Measurements from ENCODE around the gene NT5M.

The NT5M gene

DNA sequence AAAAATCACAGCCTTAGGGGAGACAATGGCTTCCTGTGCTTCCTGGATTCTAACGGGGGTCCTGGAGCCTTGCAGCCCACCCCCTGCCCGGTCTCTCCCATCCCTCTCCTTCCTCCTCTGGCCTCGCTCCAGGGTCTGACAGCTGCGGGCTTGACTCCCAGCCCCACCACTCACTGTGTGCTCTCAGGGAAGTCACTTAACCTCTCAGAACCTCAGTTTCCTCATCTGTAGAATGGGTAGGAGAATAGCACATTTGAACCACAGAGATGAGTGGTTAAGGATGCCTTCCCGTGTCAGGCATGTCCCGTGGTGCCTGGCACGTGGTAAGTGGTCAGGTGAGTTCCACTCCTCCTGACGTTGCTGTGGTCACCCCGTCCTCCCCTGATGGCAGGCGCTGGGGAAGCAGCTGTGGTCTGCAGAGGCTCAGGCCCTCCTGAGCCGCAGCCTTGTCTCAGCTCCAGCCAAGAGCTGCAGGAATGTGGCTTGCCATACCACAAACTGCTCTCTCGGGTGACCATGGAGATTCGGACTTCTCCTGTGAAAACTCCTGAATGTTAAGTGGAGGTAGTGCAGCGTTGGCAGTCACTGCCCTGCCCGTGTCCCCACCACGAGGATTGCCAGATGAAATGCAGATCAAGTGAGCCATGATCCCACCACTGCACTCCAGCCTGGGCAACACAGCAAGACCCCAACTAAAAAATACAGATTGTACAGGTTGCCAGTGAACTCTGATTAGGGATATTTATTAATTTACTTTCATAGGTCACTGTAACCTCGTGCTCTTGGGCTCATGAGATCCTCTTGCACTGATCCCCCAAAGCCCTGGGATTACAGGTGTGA lies 85.7 kb downstream of the NT5M start:
- H3K4me3 ChIP-seq (ENCODE audit: low read length, poor library complexity, severe bottlenecking), result no peak overlapping the region
- H3F3A ChIP-seq (ENCODE audit: low read depth), result no peaks in the 10 kb centered on the region
- H3K79me2 ChIP-seq (ENCODE audit: insufficient read depth, low read length), result peaks cover 7% of the 10 kb centered on the region; the same call in 1 of the 2 replicates
- H3K4me1 ChIP-seq (ENCODE audit: insufficient read depth, low read length, poor library complexity, severe bottlenecking), result peaks cover 22% of the 10 kb centered on the region
- no peak overlapping the region for H3K4me2 ChIP-seq (ENCODE audit: low read depth, low read length, poor library complexity, severe bottlenecking)
- H3K9me2 ChIP-seq (replicated peaks; ENCODE audit: low read depth, low read length), result no peaks in the 10 kb centered on the region
- H3K36me3 ChIP-seq (ENCODE audit: insufficient read depth, low read length), result no peaks in the 10 kb centered on the region
- no peak for TF ChIP-seq EZH2phosphoT487 (IDR thresholded peaks at IDR 0.05; ENCODE audit: borderline replicate concordance)
- TF ChIP-seq, protein P1, sequence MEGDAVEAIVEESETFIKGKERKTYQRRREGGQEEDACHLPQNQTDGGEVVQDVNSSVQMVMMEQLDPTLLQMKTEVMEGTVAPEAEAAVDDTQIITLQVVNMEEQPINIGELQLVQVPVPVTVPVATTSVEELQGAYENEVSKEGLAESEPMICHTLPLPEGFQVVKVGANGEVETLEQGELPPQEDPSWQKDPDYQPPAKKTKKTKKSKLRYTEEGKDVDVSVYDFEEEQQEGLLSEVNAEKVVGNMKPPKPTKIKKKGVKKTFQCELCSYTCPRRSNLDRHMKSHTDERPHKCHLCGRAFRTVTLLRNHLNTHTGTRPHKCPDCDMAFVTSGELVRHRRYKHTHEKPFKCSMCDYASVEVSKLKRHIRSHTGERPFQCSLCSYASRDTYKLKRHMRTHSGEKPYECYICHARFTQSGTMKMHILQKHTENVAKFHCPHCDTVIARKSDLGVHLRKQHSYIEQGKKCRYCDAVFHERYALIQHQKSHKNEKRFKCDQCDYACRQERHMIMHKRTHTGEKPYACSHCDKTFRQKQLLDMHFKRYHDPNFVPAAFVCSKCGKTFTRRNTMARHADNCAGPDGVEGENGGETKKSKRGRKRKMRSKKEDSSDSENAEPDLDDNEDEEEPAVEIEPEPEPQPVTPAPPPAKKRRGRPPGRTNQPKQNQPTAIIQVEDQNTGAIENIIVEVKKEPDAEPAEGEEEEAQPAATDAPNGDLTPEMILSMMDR (conservative IDR thresholded peaks at IDR 0.05; ENCODE audit: low read length), result no peak
- no peak overlapping the region for H3K9ac ChIP-seq (ENCODE audit: low read depth, low read length, poor library complexity, severe bottlenecking)
- no peaks in the 10 kb centered on the region for H3K9me3 ChIP-seq (ENCODE audit: insufficient read depth, low read depth, low read length)
- no peaks in the 10 kb centered on the region for H3K27me3 ChIP-seq (ENCODE audit: insufficient read depth, low read length, poor library complexity, severe bottlenecking)
- no peaks in the 10 kb centered on the region for H4K20me1 ChIP-seq (ENCODE audit: insufficient read depth, low read length, poor library complexity, severe bottlenecking)
- H2AFZ ChIP-seq (ENCODE audit: low read length), result no peak overlapping the region

DNA sequence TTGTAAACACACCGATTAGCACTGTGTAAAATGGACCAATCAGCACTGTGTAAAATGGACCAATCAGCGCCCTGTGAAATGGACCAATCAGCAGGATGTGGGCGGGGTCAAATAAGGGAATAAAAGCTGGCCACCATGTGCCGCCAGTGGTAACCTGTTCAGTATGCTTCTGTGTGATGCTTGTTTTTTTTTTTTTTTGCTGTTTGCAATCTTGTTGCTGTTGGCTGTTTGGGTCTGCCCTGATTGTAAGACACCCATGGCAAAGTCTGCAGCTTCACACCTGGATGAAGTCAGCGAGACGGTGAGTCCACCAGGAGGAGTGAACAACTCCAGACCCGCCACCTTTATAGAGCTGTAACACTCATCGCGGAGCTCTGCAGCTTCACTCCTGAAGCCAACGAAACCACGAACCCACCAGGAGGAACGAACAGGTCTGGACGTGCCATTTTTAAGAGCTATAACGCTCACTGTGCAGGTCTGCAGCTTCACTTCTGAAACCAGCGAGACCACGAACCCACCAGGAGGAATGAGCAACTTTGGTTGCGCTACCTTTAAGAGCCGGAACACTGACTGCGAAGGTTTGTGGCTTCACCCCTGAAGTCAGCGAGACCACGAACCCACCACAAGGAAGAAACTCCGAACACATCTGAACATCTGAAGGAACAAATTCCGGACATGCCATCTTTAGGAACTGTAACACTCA lies 88.6 kb downstream of the NT5M start:
- H3K79me2 ChIP-seq (ENCODE audit: insufficient read depth, low read length), result peaks cover 7% of the 10 kb centered on the region; the same call in 1 of the 2 replicates
- no peak overlapping the region; the same call in 1 of the 2 replicates for H2AFZ ChIP-seq (ENCODE audit: low read length)
- no peaks in the 10 kb centered on the region for H3K36me3 ChIP-seq (ENCODE audit: insufficient read depth, low read length)
- peak overlapping the region; percentile 70 for H3K4me3 ChIP-seq (ENCODE audit: low read length, poor library complexity, severe bottlenecking)
- H3F3A ChIP-seq (ENCODE audit: low read depth), result no peaks in the 10 kb centered on the region
- H3K4me2 ChIP-seq (ENCODE audit: low read depth, low read length, poor library complexity, severe bottlenecking), result peak overlapping the region; percentile 78
- H3K4me1 ChIP-seq (ENCODE audit: insufficient read depth, low read length, poor library complexity, severe bottlenecking), result peaks cover 31% of the 10 kb centered on the region
- no peaks in the 10 kb centered on the region for H3K9me3 ChIP-seq (ENCODE audit: insufficient read depth, low read depth, low read length)
- H3K9ac ChIP-seq (ENCODE audit: low read depth, low read length, poor library complexity, severe bottlenecking), result peak overlapping the region; percentile 69
- H3K9me2 ChIP-seq (replicated peaks; ENCODE audit: low read depth, low read length), result no peaks in the 10 kb centered on the region
- no peaks in the 10 kb centered on the region for H4K20me1 ChIP-seq (ENCODE audit: insufficient read depth, low read length, poor library complexity, severe bottlenecking)
- H3K27me3 ChIP-seq (ENCODE audit: insufficient read depth, low read length, poor library complexity, severe bottlenecking), result no peaks in the 10 kb centered on the region
- no peak for TF ChIP-seq EZH2phosphoT487 (IDR thresholded peaks at IDR 0.05; ENCODE audit: borderline replicate concordance)
- TF ChIP-seq, protein P1 (conservative IDR thresholded peaks at IDR 0.05; ENCODE audit: low read length), result no peak

DNA sequence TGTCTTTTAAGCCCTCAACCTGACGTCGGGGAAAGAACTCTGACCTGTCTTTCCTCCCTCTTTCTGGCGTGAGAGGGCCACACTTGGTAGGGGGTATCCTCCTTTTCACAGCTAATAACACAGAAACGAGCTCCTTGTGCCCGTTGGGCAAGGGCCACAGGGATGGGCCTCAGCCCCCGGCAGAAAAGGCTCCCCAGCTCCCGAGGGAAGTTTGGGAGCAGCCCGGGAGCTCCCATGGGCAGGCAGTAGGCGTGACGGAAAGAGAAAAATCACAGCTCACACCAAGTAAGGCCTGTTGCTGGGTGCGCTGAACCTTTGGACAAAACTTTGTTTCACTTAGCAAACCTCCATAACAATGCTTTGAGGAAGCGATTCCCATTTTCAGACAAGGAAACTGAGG lies 90.8 kb downstream of the NT5M start:
- peaks cover 49% of the 10 kb centered on the region for H3K4me1 ChIP-seq (ENCODE audit: insufficient read depth, low read length, poor library complexity, severe bottlenecking)
- H3K9me2 ChIP-seq (replicated peaks; ENCODE audit: low read depth, low read length), result no peaks in the 10 kb centered on the region
- H3K27me3 ChIP-seq (ENCODE audit: insufficient read depth, low read length, poor library complexity, severe bottlenecking), result no peaks in the 10 kb centered on the region
- no peaks in the 10 kb centered on the region for H3F3A ChIP-seq (ENCODE audit: low read depth)
- no peaks in the 10 kb centered on the region for H4K20me1 ChIP-seq (ENCODE audit: insufficient read depth, low read length, poor library complexity, severe bottlenecking)
- peaks cover 7% of the 10 kb centered on the region; the same call in 1 of the 2 replicates for H3K79me2 ChIP-seq (ENCODE audit: insufficient read depth, low read length)
- H3K4me3 ChIP-seq (ENCODE audit: low read length, poor library complexity, severe bottlenecking), result no peak overlapping the region
- H3K9ac ChIP-seq (ENCODE audit: low read depth, low read length, poor library complexity, severe bottlenecking), result no peak overlapping the region
- TF ChIP-seq, protein P1 (conservative IDR thresholded peaks at IDR 0.05; ENCODE audit: low read length), result no peak
- no peak for TF ChIP-seq EZH2phosphoT487 (IDR thresholded peaks at IDR 0.05; ENCODE audit: borderline replicate concordance)
- H3K36me3 ChIP-seq (ENCODE audit: insufficient read depth, low read length), result no peaks in the 10 kb centered on the region
- no peak overlapping the region for H3K4me2 ChIP-seq (ENCODE audit: low read depth, low read length, poor library complexity, severe bottlenecking)
- H2AFZ ChIP-seq (ENCODE audit: low read length), result no peak overlapping the region
- no peaks in the 10 kb centered on the region for H3K9me3 ChIP-seq (ENCODE audit: insufficient read depth, low read depth, low read length)
